HG03097 (cell line): ENCODE results near the gene RICTOR.
"Not testable (repeated sequence)": the region's sequence is repeated elsewhere in the genome, so short reads cannot be mapped to it uniquely, and the experiment has no call there.

Source experiments
- ATAC-seq: cut with Tn5 transposase; IDR thresholded peaks from one replicate; pipeline ENCODE4 v1.9.1; 2021; ENCODE audit not compliant: unreplicated experiment, low FRiP score

RICTOR gene

GRCh38 chr5:39016587-39017275 is 57.5 kb downstream of the RICTOR start:
- no peak for ATAC-seq

GRCh38 chr5:39015743-39016586 is 58.2 kb downstream of the RICTOR start:
- ATAC-seq = no peak

- no peak for ATAC-seq
These were observed 59.6 kb downstream of the RICTOR start for GRCh38 chr5:39014561-39014960.

GRCh38 chr5:39013938-39014337 is 60.3 kb downstream of the RICTOR start:
- no peak for ATAC-seq

GRCh38 chr5:39010958-39011357 is 63.2 kb downstream of the RICTOR start:
- ATAC-seq = not testable (repeated sequence)

- no peak for ATAC-seq
These were observed 64.2 kb downstream of the RICTOR start for GRCh38 chr5:39009981-39010380.

GRCh38 chr5:39009280-39009679 is 64.9 kb downstream of the RICTOR start:
- no peak for ATAC-seq

- no peak for ATAC-seq
These were observed 67.5 kb downstream of the RICTOR start for GRCh38 chr5:39006650-39007049.

GRCh38 chr5:39005566-39006232 is 68.5 kb downstream of the RICTOR start:
- no peak for ATAC-seq

GRCh38 chr5:39001683-39002082 is 72.5 kb downstream of the RICTOR start:
- ATAC-seq = no peak

- ATAC-seq = no peak
These were observed 75.2 kb downstream of the RICTOR start for GRCh38 chr5:38999037-38999436.

GRCh38 chr5:38997591-38997990 is 76.6 kb downstream of the RICTOR start:
- no peak for ATAC-seq

- no peak for ATAC-seq
These were observed 78.1 kb downstream of the RICTOR start for GRCh38 chr5:38996123-38996522.

GRCh38 chr5:38994324-38994927 is 79.8 kb downstream of the RICTOR start:
- ATAC-seq = no peak

GRCh38 chr5:38989974-38990719 is 84.1 kb downstream of the RICTOR start:
- ATAC-seq = not testable (repeated sequence)

- no peak for ATAC-seq
These were observed 88.2 kb downstream of the RICTOR start for GRCh38 chr5:38985909-38986452.

GRCh38 chr5:38979535-38979934 is 94.7 kb downstream of the RICTOR start:
- ATAC-seq = no peak

- ATAC-seq = no peak
These were observed 96.2 kb downstream of the RICTOR start for GRCh38 chr5:38978036-38978435.

- ATAC-seq = no peak
These were observed 105.5 kb downstream of the RICTOR start for GRCh38 chr5:38968665-38969064.

- no peak for ATAC-seq
These were observed 112.5 kb downstream of the RICTOR start for GRCh38 chr5:38961691-38962090.
